Limb (tissue), 2 donors: ENCODE measurements around the gene PRPF40B.

Source experiments
- DNase-seq, 2 donors: peaks; one replicate each; pipeline ENCODE4 v3.0.0-alpha.2; 2016; ENCODE audit errors: extremely low spot score in 2 of 2

PRPF40B gene

DNA sequence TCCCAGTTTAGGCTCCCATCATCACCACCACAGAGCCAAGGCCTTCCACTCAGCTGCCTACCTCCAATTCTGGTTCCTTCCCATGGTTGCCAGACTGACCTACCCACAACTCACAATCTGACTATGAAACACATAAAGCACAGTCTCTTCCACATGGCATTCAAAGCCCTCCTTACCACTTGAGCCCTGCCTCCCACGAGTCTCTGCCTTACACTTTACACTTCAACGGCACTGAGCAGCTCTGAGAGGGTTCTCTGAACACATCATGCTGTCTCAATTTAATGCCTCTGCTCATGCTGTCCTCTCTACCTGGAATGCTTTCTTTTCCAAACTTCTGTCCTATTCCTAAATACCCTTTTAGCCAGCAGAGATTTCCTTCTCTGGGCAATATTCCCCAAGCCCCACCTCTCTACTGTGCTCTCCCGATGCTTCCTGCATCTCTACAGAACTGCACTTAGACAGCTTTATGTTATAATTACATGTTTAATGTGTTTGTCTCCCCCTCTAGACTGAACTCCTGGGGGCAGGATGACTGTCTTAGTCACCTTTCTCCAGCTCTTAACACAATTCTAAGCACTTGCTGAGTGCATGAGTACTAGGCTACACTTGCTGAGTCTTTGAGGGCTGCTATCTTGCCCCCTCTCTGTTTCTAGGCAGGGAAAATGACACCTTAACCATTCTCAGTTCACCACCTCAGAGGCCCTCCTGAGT, 60.4 kb downstream of the PRPF40B start:
- no peak for DNase-seq

GRCh38 chr12:49684310-49684854, 61.0 kb downstream of the PRPF40B start:
- no peak for DNase-seq

DNA sequence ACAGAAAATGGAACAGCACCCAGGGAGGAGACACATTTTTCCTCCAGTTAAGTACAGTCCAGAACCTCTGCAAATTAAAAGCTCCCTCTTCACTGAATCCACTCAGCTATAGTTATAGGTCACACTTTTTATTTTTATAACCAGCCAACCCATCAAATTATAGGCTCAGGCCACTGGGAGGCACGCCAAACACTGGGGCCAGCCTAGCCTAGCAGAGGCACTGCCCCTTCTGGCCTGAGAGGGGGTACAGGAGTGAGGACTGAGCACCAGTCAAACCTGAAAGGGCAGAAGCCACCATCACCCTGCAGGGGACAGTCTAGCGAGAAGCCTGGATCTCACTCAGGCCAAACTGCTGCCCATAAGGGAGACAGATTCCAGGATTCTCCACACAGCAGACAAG, 64.6 kb downstream of the PRPF40B start:
- no peak for DNase-seq

GRCh38 chr12:49689237-49689636, 65.9 kb downstream of the PRPF40B start:
- DNase-seq: no peak

DNA sequence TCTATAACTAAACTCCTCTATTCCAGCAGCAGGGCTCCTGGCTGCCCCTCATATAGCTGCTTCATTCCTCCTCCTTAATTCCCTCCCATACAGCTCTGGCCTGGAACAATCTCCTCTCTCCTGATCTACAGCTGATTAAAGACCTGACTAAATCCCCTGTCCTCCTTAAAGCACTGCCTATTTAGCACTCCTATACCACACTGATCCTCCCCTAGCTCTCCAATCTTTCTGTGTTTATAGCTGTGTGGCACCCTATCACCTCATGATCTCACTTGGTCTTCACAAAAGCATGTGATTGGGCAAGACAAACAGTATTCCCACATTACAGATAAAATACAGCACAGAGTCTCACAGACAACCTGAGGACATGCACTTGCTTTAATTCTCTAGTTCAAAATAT, 66.4 kb downstream of the PRPF40B start:
- DNase-seq: no peak

GRCh38 chr12:49692851-49693250, 69.5 kb downstream of the PRPF40B start:
- DNase-seq: no peak

GRCh38 chr12:49693931-49694444, 70.6 kb downstream of the PRPF40B start:
- DNase-seq: no peak
